ENCODE data around the gene PTCD1.

The PTCD1 gene

GRCh38 chr7:99373091-99374066, 65.2 kb downstream of the PTCD1 start:
- CTCF ChIA-PET, result interaction anchor here (1.4 kb wide), 1 partner anchor 9 kb away, joined by 4 read pairs; no protein-coding TSS in a partner anchor
- POLR2A ChIA-PET, result interaction anchor here (1.4 kb wide), 1 partner anchor 35 kb away, joined by 5 read pairs; the partner anchor contains the start of genes BUD31 and PDAP1
- TF ChIP-seq, protein P1, sequence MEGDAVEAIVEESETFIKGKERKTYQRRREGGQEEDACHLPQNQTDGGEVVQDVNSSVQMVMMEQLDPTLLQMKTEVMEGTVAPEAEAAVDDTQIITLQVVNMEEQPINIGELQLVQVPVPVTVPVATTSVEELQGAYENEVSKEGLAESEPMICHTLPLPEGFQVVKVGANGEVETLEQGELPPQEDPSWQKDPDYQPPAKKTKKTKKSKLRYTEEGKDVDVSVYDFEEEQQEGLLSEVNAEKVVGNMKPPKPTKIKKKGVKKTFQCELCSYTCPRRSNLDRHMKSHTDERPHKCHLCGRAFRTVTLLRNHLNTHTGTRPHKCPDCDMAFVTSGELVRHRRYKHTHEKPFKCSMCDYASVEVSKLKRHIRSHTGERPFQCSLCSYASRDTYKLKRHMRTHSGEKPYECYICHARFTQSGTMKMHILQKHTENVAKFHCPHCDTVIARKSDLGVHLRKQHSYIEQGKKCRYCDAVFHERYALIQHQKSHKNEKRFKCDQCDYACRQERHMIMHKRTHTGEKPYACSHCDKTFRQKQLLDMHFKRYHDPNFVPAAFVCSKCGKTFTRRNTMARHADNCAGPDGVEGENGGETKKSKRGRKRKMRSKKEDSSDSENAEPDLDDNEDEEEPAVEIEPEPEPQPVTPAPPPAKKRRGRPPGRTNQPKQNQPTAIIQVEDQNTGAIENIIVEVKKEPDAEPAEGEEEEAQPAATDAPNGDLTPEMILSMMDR (IDR thresholded peaks at IDR 0.05; ENCODE audit: insufficient read depth, low read length, missing control alignments), result no peak
- DNase-seq (ENCODE audit: low read depth, low spot score), result no peak
- H3K4me3 ChIP-seq (ENCODE audit: low read depth, low read length), result no peak overlapping the region

GRCh38 chr7:99372275-99373090, 66.1 kb downstream of the PTCD1 start:
- H3K4me3 ChIP-seq (ENCODE audit: low read depth, low read length), result no peak overlapping the region
- no peak for DNase-seq (ENCODE audit: low read depth, low spot score)
- TF ChIP-seq, protein P1 (IDR thresholded peaks at IDR 0.05; ENCODE audit: insufficient read depth, low read length, missing control alignments), result no peak
- ChIA-PET POLR2A (interaction anchor here (1.4 kb wide), 1 partner anchor 36 kb away, joined by 5 read pairs; the partner anchor contains the start of genes BUD31 and PDAP1), CTCF (no interaction called here)

DNA sequence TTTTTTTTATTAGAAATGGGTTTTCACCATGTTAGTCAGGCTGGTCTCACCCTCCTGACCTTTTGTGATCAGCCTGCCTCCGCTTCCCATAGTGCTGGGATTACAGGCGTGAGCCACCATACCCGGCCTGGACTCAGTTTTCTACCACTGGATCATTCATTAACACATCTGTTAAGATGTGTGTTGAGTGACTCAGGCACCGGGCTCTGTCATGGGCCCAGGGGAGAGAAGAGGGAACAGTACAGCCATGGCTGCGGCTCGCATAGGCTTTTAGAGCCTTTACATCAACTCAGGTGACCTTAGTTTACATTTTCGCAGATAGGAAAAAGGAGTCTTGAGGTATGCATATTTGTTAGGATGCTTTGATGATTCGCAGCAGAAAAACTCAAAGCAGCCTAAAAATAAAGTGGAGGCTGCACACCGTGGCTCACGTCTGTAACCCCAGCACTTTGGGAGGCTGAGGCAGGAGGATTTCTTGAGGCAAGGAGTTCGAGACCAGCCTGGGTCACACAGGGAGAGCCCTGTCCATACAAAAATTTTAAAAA, 67.2 kb downstream of the PTCD1 start:
- POLR2A ChIA-PET, result no interaction called here
- no peak overlapping the region for H3K4me3 ChIP-seq (ENCODE audit: low read depth, low read length)
- DNase-seq (ENCODE audit: low read depth, low spot score), result no peak
- CTCF ChIA-PET, result no interaction called here
- TF ChIP-seq, protein P1 (IDR thresholded peaks at IDR 0.05; ENCODE audit: insufficient read depth, low read length, missing control alignments), result no peak

- ChIA-PET CTCF (no interaction called here), POLR2A (no interaction called here)
These were observed 68.7 kb downstream of the PTCD1 start for GRCh38 chr7:99369767-99370391.

DNA sequence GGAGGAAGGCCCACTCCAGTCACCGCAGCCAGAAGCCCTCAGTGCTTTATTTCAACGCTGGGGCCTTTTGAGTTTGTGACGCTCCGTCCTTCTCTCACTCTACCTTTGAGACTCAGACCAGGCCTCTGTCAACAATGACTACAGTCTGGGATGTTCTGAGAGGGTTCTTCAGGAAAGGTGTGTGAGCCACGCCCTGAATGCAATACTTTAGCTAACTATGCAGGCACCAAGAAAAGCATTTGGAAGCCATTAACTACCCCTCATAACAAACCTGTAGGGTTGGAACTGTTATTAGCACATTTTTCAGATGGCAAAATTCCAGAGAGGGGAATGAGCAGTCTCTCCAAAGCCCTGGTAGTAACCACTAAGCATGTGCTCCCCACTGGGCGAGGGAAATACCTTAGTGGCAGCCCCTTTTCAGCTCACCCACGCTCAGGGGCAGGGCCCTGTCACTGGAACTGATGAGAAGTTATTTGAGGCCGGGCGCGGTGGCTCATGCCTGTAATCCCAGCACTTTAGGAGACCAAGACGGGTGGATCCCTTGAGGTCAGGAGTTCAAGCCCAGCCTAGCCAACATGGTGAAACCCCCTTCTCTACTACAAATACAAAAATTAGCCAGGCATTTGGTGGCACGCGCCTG, 69.7 kb downstream of the PTCD1 start:
- TF ChIP-seq, protein P1 (IDR thresholded peaks at IDR 0.05; ENCODE audit: insufficient read depth, low read length, missing control alignments), result no peak
- ChIA-PET POLR2A (no interaction called here), CTCF (no interaction called here)
- no peak overlapping the region for H3K4me3 ChIP-seq (ENCODE audit: low read depth, low read length)
- DNase-seq (ENCODE audit: low read depth, low spot score), result no peak

More at GRCh38 chr7:99369767-99370391, 68.7 kb downstream of the PTCD1 start:
- H3K4me3 ChIP-seq (ENCODE audit: low read depth, low read length), result no peak overlapping the region
- no peak for DNase-seq (ENCODE audit: low read depth, low spot score)
- TF ChIP-seq, protein P1 (IDR thresholded peaks at IDR 0.05; ENCODE audit: insufficient read depth, low read length, missing control alignments), result no peak
